Dedifferentiated amniotic fluid mesenchymal stem cell (primary cell): Measurements from ENCODE around the gene MAN1C1.
"Not testable (repeated sequence)": the region's sequence is repeated elsewhere in the genome, so short reads cannot be mapped to it uniquely, and the experiment has no call there.

Experiments used
- DNase-seq: peaks from one replicate; pipeline ENCODE4 v3.0.0-alpha.2; 2016; ENCODE audit errors: extremely low spot score

The MAN1C1 gene

DNA sequence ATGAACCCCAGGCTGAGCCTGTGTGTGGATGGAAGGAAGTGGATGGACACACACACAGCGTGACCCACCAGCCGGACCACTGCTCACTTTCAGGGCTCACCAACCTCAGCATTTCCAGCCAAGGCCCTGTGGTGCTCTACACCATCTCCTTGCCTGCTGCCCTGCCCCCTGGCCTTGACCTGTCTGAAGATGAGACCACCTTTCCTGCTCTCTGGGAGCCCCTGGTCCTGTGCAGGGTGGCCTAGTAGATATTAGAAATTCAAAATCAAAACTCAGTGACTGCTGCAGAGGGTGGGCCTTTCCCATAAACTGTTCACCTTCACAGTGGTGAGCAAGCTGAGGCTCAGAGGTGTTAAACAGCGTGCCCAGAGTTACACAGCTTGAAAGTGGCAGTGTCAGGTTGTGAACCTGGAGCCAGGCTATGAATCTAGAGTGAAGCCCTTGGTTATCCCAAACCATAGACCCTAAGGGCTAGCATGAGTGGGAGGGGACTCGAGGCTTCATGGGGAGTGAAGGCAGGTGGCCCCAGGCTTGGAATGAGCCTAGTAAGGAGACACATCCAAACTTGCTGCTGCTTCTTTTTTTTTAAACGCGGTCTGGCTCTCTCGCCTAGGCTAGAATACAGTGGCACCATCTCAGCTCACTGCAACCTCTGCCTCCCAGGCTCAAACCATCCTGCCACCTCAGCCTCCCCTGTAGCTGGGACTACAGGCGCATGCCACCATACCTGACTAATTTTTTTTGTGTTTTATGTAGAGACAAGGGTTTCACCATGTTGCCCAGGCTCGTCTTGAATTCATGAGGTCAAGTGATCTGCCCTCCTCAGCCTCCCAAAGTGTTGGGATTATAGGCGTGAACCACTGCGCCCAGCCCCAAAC is 41.5 kb downstream of the MAN1C1 start:
- no peak for DNase-seq

DNA sequence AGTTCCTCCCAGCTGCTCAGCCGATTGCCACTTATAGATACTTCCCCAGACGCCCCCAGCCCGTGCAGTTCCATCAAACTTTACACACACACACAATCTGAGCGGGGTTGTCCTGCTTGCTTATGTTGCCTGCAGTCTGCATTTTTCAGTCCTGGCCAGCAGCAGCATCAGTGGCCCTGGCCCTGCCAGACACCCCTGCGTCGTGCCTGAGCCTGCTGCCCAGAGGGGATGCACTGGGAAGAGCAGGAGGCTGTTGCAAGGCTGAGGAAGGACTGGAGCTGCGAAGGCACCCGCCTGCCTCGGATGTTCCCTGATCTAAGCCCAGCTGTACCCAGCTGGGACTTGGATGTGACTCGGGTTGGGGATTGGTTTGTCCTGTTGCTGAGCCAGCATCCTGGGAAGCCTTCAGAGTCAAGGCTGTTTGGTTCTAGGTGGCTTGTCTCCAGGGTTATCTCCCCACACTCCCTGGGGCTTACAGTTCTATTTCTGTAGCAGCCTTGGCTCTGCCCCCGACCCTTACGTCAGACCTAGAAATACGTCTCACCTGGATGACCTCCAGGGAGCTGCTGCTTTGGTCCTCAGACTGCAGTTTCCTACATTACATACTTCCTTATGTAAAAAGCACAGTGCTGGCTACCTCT is 42.3 kb downstream of the MAN1C1 start:
- DNase-seq: no peak

DNA sequence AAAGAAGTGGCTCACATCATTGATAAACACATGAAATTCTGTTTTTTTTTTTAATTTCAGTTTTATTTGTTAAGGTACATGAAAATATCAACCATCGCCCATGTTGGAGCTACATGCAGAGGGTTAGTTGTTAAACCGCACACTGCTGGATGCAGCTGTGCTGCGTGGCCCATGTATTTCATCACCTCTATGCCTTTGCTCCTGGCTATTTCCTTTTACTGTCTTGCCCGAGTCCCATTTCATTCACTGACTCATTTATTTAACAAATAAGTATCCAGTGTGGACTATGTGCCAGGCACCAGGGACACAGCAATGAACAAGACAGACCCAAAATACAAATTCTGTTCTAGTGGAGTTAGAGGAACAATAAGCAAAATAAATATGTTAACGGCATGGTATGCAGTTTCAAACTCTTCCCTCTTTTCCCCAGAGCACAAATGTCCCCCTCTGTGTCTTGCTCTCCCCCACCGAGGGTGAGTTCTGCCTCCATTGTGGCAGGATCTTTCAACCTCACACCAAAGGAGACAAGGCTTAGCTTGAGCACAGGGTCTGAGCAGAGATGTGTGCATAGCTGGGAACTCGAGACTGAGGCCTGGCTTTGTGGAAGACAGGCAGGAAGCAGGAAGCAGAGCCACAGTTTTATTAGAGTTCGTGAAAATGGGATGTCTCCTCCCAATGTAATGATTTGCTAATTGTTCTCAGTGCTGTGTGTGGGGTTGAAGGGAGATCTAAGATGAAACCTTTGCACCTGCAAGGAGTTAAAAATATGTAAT is 44.6 kb downstream of the MAN1C1 start:
- no peak for DNase-seq

DNA sequence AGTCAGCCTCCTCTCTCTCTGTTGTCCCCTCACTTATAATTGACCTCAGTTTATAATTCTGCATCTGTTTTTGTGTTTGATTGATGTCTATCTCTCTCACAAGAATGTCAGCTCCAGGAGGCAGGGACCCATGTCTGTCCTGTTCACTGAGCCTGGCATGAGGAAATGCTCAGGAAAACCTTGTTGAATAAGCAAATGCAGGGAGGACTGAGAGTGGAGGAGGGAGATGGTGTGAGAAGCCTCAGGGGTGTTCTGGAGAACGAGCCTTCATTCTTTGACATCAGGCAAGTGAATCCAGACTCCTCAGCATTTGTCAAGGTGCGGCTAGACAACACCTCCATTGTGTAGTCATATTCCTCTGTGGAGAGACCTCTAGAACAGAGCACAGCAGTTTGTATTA is 45.5 kb downstream of the MAN1C1 start:
- no peak for DNase-seq

DNA sequence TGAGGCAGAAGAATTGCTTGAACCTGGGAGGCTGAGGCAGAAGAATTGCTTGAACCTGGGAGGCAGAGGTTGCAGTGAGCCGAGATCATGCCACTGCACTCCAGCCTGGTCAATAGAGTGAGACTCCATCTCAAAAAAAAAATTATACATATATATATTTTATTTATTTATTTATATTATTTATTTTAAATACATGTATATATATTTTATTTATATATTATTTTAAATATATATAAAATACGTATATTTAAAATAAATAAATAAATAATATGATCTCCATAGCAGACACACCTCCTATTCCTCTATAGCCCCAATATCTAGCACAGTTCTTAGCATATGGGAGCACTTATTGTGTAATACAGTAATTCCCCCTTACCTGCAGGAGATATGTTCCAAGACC is 46.4 kb downstream of the MAN1C1 start:
- DNase-seq: not testable (repeated sequence)

DNA sequence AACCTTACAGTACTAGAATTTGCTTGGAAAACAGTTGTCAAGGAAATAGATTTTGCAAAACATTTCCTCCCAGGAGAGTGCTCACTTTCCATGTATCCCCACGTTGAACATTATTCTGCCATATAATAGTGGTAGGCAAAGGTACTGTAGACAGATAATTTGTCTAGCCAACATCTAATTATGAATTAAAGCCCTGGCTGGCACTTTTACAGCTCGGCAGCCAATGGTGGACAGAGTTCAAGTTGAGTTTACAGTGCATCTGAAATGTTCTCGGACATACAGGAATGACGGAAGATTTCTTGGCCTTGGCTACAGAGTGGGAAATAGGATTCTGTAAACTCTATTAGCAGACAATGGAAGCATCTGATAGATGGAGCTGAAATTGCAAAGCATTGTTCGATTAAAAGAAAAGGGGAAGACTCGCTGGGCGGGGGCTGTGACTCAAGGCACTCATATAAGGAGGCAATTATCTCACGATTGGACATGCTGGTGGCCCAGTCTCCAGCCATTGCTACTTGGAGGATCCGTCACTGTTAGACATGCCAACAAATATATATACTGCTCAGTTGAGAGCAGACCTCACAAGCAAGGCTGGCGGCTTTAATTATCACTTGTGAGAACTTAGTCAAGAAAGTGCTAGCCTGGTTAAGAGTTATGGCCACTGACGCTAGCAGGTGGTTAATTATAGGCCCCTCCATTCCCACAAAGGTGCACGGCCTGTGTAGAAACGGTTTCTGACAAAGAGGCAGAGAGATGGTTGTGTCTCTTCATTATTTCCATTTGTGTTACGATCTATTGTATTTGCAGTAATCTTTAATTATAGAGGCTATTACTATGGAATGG is 48.0 kb downstream of the MAN1C1 start:
- DNase-seq: no peak

DNA sequence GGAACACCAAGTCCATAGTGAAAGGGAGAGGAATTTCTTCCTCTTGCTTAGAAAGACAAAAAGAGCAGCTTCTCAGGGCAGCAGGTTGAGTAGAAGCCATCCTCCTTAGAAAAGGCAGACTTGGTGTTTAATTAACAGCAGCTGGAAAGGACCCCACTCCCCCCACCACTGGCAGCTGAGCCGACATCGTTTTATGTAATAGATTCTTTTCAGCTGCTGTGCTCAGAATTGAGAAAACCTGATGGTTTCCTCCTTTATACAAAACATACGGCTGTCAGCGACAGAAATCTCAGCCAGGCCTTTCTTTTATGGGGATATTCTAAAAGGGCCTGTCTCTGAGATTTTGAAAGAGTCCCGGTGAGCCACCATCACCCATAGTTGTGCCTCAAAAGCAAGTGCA is 49.9 kb downstream of the MAN1C1 start:
- DNase-seq: no peak

DNA sequence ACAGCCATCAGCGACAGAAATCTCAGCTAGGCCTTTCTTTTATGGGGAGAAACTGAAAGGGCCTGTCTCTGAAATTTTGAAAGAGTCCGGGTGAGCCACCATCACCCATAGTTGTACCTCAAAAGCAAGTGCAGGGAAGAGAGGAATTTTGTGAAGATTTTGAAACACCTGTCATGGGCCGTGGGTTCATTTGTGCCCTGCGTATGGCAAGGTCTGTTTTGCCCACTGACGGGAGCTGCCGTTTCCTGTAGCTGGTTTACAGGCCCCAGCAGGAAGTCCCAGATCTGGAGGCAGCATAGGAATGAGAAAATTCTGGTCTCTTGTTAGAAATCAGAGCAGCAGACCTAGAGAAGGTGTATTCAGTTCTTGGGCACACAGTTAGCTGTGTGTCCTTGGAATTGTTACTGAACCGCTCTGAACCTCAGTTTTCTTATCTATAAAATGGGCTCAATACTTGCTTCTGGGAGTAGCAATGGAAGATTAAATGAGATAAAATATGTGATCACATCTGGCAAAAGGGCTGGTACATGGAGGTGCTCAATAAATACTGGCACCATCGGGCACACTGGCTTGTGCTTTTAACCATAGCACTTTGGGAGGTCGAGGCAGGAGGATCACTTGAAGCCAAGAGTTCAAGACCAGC is 52.5 kb downstream of the MAN1C1 start:
- DNase-seq: no peak

DNA sequence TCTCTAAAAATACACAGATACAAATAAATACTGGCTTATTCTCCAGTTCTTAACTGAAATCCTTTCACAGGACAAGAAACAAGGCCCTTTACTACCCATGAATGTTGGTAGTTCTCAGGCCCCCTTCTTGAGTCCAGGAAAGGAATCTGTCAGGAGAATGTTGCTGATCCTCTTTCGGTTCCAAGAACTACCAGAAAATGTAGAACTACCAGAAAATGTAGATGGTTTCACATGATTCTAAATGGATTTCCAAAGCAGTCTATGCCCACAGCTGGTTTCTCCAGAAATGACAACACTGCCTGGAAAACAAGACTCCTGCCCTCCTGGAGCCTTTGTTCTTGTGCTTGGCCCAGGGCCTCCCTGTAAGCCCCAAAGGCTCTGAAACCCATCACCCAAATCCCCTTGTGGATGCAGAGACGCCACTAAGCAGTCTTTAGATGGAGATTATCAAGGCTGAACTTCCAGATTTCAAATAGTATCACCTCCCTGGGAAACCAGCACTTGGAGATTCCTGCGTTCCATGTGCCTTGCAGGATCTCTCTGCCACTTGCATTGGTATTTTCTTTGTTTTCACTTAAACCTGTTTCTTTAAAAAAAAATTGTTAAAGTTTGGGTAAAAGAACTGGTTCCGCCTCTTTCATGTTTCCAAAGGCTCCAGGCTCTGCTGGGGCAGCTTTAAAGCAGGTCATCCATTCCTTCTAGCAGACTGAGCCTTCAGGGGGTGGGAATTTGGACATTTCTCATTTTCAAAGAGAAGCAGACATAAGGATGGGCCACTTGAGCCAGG is 53.4 kb downstream of the MAN1C1 start:
- no peak for DNase-seq

DNA sequence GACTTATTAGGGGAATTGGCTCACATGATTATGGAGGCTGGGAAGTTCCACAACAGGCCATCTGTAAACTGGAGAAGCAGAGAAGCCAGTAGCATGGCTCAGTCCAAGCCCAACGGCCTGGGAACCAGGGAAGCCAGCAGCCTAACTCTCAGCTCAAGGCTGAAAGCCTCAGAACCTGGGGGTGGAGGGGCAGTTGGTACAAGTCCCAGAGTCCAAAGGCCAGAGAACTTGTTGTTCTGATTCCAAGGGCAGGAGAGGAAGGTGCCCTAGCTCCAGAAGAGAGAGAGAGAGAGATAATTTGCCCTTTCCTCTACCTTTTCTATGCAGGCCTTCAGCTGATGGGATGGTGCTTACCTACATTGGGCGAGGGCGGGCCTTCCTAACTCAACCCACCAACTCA is 55.3 kb downstream of the MAN1C1 start:
- DNase-seq: no peak

DNA sequence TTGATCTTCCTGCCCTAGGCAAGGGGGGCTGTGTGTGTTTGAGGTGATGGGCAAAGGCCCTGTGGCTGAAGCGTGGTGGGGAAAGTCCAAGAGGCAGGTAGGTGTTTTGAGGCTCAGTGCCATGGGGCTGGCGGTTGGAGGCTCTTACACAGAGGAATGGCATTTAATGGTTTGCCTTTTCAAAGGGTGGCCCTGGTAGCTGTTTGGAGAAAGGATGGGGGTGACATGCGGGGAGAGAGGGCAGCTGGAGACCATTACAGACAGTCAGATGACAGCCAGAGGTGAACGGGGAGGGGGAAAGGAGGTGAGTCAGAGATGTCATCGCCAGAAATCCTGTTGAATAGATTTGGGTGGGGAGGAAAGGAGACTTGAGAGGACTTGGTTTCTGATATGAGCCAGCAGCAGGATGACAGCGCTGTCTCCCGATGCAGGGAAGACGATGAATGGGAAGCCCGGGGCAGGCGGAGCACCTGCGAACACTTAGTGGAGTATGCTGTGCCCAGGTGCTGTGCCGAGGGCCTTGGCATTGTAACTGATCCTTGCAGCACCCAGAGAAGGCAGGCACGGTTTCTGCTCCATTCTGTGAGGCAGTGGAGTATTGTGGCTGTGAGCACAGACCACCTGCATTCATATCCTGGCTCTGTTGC is 56.3 kb downstream of the MAN1C1 start:
- DNase-seq: no peak

DNA sequence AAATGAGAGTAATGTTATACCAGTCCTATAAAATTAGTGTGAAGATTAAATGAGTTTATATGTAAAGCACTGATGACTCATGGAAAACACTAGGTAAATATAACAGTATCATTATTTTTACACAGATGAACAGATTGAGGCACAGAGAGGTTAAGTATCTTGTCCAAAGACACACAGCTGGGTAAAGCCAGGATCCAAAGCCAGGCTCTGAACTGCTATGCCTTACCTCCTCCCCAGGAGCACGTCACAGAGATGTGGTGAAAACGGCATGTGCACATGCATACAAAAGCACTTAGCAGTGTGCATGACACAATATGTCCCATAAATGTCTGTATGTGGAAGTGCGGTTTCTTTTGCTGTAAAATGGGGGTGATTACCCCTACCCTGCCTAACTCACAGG is 56.9 kb downstream of the MAN1C1 start:
- DNase-seq: no peak

DNA sequence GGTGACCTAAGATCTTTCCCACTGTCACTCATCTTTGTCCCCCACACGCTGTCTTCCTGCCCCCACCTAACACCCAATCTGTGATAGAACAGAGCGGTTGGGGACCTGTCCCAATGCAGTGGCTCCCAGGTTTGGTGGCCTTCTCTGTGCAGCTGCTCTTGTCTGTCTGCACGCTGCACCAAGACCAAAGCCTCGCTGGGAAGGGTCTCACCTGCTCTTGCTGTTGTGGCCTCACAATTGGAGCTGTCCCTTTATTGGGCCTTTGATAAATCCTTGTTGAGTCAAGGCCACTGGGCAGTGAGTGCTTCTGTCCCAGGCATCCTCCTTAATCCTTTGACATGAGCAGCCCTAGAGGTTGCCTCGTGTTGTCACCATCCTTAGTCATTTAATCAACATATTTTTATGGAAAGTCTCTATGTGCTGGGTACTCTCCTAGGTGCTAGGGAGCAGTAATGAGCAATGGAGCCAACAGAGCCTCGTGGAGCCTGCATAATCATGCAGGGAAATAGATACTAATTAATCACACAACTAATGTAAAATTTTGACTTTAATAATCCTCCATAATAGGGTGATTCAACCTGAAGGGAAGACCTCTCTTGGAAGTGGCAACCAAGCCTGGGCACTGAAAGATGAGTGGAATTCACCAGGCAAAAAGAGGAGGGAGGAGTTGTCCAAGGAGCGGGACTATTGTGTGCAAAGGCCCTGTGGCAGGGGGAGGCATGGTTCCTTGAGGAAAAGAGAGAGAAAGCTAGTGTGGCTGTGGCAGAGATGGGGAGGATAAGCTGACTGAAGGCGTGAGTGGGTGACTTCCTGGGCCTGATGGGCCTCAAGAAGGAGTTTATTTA is 57.6 kb downstream of the MAN1C1 start:
- DNase-seq: no peak

DNA sequence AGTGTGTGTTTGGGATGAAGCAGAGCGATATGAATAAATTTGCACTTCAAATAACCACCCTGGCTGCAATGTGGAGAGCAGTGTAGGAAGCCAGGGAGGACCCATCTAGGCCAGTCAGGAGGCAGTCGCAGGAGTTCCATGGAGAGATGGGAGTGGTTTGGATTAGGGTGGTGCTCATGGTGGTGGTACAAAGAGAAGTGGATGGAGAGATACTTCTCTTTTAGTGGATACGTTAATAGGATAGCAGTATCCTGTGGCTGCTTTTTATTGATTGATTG is 58.2 kb downstream of the MAN1C1 start:
- no peak for DNase-seq

DNA sequence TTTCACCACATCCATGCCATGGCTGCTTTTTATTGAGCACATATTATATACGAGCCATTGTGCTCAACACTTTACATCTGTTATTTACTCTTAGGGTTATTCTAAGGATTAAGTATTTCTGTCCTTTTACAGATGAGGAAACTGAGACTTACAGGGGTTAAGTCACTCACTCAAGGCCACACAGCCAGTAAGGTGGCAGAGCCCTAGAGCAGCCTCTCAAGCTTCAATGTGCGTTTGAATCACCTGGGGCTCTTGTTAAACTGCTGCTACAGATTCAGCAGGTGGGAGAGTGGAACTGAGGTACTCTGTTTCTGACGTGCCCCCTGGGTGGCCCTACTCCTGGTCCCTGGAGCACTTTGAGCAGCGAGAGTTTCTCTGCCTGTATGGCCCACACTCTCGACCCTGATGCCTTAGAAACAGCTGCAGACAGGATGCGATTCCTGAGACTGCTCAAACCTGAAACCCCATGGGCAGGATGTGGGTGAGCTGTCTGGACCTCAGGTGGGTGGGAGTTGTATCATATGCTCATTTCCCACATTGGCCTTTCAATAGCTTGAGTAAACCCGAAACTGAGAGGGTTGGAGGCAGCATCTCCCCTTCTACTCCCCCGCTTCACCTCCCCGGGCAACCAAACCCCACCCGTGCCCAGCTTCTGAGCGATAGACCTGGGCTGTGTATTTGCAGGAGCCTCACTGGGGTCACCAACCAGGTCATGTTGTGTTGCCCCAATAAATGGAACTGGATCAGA is 59.3 kb downstream of the MAN1C1 start:
- DNase-seq: no peak

DNA sequence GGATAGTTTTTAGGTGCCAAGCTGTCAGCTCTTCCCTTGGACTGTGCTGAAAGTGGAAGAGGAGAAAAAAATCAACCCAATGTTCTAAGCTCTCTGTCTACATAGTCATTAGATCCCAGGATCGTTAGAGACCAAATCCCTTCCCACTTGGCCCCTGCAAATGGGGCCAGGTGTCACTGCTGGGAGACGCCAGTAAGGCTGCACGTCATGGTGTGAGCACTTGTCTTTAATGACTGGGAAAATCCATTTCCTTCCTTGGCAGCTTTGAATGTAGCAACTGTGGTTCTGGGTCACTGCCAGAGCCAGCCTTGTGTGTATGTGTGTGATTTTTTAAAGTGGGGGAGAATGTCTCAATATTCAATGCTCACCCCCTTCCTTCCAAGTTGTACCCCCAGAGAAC is 59.9 kb downstream of the MAN1C1 start:
- no peak for DNase-seq

DNA sequence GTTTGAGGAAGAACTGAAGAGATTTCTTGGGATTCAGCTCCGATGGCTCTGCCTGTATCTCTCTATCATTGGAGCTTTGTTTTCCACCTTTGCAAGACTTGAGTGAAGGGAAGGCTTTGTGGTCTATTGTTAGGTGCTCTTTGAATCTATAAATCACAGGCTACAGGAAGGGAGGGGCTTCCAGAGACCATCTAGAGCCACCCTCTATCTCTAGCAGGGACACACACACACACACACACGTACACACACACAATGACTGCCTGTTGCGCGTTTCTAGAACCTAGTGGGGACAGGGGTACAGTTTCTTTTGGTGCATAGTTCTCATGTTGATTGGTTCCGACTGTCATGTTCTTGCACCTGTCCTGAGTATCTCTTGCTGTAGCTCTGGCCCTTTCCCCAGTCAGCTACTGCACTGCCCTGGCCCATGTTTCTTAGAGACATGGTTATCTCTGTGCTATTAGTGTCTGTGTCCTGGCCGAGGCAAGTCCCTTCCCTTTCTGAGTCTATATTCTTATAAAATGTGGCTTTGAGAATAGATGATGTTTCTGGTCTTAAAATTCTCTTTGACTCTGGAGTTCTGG is 60.7 kb downstream of the MAN1C1 start:
- no peak for DNase-seq

DNA sequence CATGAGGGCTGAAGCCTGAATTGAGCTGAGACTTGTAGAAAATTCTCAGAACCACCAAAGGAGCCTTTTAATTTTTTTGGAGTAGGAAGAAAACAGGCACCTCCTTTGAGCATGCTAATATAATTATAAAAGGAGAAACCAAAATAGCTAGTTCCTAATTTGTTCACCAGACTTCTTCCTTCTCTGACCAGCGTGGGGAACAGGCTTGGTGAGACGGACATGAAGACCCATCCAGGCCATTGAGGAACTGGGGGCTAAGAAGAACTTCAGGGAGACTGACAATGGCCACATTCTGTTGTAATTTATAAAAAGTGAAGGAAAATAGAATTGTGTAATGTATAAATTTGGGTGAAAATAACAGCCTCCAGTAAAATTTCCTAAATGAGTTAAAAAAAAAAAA is 62.6 kb downstream of the MAN1C1 start:
- no peak for DNase-seq
